HepG2 (cell line): ENCODE results near the gene TST. TPM values are rescaled to one million over a fixed set of nuclear protein-coding genes. Genes with fewer than 3 reads are reported as not detected.
A peak's percentile ranks its signal among the peaks of the same experiment; 100 is the strongest.

Experiments used
- CENPX ChIP-seq: sonication (generic); formaldehyde crosslinking; IDR thresholded peaks from 2 replicates; pipeline ENCODE4 v1.9.0; 2021; ENCODE audit warnings: mild to moderate bottlenecking, missing genetic modification reagents, moderate library complexity
- EED ChIP-seq: sonication (generic); formaldehyde crosslinking; IDR thresholded peaks from 2 replicates; pipeline ENCODE4 v1.5.0; 2020; ENCODE audit warnings: mild to moderate bottlenecking, missing genetic modification reagents
- HMG20B ChIP-seq: conservative IDR thresholded peaks from 2 replicates; pipeline ENCODE4 v1.6.1; 2016; ENCODE audit warnings: missing genetic modification reagents, missing compliant biosample characterization
- JDP2 ChIP-seq: sonication (generic); formaldehyde crosslinking; IDR thresholded peaks from 2 replicates; pipeline ENCODE4 v1.8.1; 2022; ENCODE audit warnings: missing genetic modification reagents, borderline replicate concordance
- KLF16 ChIP-seq, 2 experiments: sonication (generic) in 1 of 2; formaldehyde crosslinking in 1 of 2; IDR thresholded peaks; 2 replicates each; pipeline versions ENCODE4 v1.6.1 to v1.8.0; 2016 to 2023; ENCODE audit warnings: missing genetic modification reagents in 2 of 2, missing compliant biosample characterization in 1 of 2
- RELA ChIP-seq: sonication (generic); formaldehyde crosslinking; IDR thresholded peaks from 2 replicates; pipeline ENCODE4 v1.4.0; 2020; ENCODE audit warnings: missing genetic modification reagents
- ZBTB7B ChIP-seq: sonication (generic); formaldehyde crosslinking; IDR thresholded peaks from 2 replicates; pipeline ENCODE4 v1.4.0; 2020; ENCODE audit warnings: missing genetic modification reagents
- ZNF160 ChIP-seq: sonication (generic); formaldehyde crosslinking; IDR thresholded peaks from 2 replicates; pipeline ENCODE4 v1.8.0; 2022; ENCODE audit warnings: mild to moderate bottlenecking, inconsistent platforms, missing genetic modification reagents
- ZNF775 ChIP-seq: sonication (generic); formaldehyde crosslinking; IDR thresholded peaks from 2 replicates; pipeline ENCODE4 v1.4.0; 2020; ENCODE audit warnings: missing genetic modification reagents, mild to moderate bottlenecking, moderate library complexity, borderline replicate concordance
- ZSCAN31 ChIP-seq: sonication (generic); formaldehyde crosslinking; IDR thresholded peaks from 2 replicates; pipeline ENCODE4 v1.5.0; 2020; ENCODE audit warnings: low read depth, mild to moderate bottlenecking, missing genetic modification reagents
- polyA plus RNA-seq, 8 experiments: library from polyadenylated mRNA; depleted of rRNA in 3 of 8; stranded (reverse) in 7 of 8; unstranded in 1 of 8; fragments of >200 nt; fragmentation: Illumina TruSeq in 4 of 8; extraction: Trizol in 4 of 8; gene quantifications; 2 replicates each; pipeline versions ENCODE4 v1.2.1 to v1.2.3, GENCODE V29; 2011 to 2016; ENCODE audit warnings: low read depth in 4 of 8, missing spikeins in 1 of 8, mixed read lengths in 1 of 8; ENCODE audit not compliant: insufficient read depth in 1 of 8
- total RNA-seq, 5 experiments: library from RNA; depleted of rRNA; stranded (reverse); fragments of >200 nt; fragmentation: Illumina TruSeq; extraction: Trizol; gene quantifications; 2 replicates each; pipeline ENCODE4 v1.2.3, GENCODE V29; 2016; ENCODE audit warnings: low read depth in 1 of 5
- TF ChIP-seq, protein P1 (sequence below): fragments of 450-650 bp; IDR thresholded peaks from 2 replicates; pipeline ENCODE4 v1.6.1; 2017
- TF ChIP-seq, protein P2 (sequence below): IDR thresholded peaks from 2 replicates; pipeline ENCODE4 v1.6.1; 2016; ENCODE audit warnings: control low read depth
- TF ChIP-seq, protein P3 (sequence below): sonication (generic); formaldehyde crosslinking; IDR thresholded peaks from 2 replicates; pipeline ENCODE4 v1.9.0; 2022; ENCODE audit warnings: missing genetic modification reagents, mild to moderate bottlenecking, borderline replicate concordance
- TF ChIP-seq, protein P4 (sequence below): sonication (generic); formaldehyde crosslinking; IDR thresholded peaks from 2 replicates; pipeline ENCODE4 v1.5.0; 2020; ENCODE audit warnings: mild to moderate bottlenecking, missing genetic modification reagents, borderline replicate concordance
- TF ChIP-seq, protein P5 (sequence below): IDR thresholded peaks from 2 replicates; pipeline ENCODE4 v1.6.1; 2016; ENCODE audit warnings: low read depth, control low read depth
- TF ChIP-seq, protein P6 (sequence below): sonication (generic); formaldehyde crosslinking; IDR thresholded peaks from 2 replicates; pipeline ENCODE4 v1.4.0; 2020; ENCODE audit warnings: missing genetic modification reagents

The TST gene
- total and polyA plus RNA-seq, 2 of the 13 experiments (the other 11 are each of a cell fraction or from before 2014, with no cell fraction given): 44.6 to 63.6 TPM

DNA sequence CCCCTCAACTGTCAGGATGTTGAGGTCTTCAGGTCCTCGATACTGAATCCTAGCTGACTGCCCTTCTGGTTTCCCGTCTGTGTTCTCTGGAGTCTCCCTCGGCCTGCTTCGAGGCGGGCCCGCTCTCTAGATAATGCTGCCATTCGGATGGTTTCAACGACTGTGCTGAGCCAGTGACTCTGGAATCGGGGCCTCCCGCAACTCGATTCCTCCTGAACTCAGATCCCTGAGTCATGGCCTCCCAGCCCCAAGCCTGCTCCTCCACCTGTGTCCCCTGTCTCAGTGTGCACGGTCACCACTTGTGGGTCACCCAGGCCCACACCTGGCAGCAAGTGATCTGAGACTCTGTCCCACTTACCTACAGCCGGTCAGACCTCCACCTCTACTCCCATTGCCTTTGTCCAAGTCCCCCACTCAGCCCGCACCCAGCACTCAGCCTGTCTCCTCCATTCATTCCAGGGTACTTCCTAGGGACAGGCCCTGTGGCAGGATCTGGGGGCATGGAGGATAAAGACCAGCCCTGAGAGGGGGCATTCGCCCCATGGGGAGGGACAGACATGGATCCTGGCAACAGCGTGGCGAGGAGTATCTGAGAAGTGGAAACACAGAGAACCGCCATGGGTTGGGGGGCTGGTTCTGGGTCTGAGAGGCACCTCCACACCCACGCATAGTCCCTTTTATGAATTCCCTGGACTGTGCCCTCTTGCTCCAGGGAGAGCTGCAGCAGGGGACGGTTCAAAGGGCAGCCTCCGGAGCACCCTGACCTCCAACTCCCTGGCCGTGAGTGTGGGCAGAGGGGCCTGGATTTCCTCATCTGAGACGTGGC lies 14.6 kb upstream of the TST start (continued):
- TF ChIP-seq, protein P1, sequence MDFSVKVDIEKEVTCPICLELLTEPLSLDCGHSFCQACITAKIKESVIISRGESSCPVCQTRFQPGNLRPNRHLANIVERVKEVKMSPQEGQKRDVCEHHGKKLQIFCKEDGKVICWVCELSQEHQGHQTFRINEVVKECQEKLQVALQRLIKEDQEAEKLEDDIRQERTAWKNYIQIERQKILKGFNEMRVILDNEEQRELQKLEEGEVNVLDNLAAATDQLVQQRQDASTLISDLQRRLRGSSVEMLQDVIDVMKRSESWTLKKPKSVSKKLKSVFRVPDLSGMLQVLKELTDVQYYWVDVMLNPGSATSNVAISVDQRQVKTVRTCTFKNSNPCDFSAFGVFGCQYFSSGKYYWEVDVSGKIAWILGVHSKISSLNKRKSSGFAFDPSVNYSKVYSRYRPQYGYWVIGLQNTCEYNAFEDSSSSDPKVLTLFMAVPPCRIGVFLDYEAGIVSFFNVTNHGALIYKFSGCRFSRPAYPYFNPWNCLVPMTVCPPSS: no peak
- TF ChIP-seq, protein P2, sequence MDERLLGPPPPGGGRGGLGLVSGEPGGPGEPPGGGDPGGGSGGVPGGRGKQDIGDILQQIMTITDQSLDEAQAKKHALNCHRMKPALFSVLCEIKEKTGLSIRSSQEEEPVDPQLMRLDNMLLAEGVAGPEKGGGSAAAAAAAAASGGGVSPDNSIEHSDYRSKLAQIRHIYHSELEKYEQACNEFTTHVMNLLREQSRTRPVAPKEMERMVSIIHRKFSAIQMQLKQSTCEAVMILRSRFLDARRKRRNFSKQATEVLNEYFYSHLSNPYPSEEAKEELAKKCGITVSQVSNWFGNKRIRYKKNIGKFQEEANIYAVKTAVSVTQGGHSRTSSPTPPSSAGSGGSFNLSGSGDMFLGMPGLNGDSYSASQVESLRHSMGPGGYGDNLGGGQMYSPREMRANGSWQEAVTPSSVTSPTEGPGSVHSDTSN (CRISPR knock-in tag): no peak
- TF ChIP-seq RELA (CRISPR knock-in tag) (no peak; the same call in 1 of the 2 replicates), HMG20B (CRISPR knock-in tag) (no peak), ZNF160 (CRISPR knock-in tag) (0 out of 2 replicates have a peak, but pooled peaks have one; percentile 68), KLF16 (CRISPR knock-in tag; IDR thresholded peaks at IDR 0.05) (0 out of 4 replicates have a peak, but pooled peaks of 1 of the 2 experiments have one; percentile 27), ZSCAN31 (CRISPR knock-in tag) (peak; percentile 39; the same call in 1 of the 2 replicates), ZNF775 (CRISPR knock-in tag) (no peak), JDP2 (CRISPR knock-in tag) (no peak), EED (CRISPR knock-in tag) (no peak), CENPX (CRISPR knock-in tag) (no peak), ZBTB7B (CRISPR knock-in tag) (peak; percentile 97)
- TF ChIP-seq, protein P3, sequence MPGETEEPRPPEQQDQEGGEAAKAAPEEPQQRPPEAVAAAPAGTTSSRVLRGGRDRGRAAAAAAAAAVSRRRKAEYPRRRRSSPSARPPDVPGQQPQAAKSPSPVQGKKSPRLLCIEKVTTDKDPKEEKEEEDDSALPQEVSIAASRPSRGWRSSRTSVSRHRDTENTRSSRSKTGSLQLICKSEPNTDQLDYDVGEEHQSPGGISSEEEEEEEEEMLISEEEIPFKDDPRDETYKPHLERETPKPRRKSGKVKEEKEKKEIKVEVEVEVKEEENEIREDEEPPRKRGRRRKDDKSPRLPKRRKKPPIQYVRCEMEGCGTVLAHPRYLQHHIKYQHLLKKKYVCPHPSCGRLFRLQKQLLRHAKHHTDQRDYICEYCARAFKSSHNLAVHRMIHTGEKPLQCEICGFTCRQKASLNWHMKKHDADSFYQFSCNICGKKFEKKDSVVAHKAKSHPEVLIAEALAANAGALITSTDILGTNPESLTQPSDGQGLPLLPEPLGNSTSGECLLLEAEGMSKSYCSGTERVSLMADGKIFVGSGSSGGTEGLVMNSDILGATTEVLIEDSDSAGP (CRISPR knock-in tag): no peak; the same call in 1 of the 2 replicates
- TF ChIP-seq, protein P4, sequence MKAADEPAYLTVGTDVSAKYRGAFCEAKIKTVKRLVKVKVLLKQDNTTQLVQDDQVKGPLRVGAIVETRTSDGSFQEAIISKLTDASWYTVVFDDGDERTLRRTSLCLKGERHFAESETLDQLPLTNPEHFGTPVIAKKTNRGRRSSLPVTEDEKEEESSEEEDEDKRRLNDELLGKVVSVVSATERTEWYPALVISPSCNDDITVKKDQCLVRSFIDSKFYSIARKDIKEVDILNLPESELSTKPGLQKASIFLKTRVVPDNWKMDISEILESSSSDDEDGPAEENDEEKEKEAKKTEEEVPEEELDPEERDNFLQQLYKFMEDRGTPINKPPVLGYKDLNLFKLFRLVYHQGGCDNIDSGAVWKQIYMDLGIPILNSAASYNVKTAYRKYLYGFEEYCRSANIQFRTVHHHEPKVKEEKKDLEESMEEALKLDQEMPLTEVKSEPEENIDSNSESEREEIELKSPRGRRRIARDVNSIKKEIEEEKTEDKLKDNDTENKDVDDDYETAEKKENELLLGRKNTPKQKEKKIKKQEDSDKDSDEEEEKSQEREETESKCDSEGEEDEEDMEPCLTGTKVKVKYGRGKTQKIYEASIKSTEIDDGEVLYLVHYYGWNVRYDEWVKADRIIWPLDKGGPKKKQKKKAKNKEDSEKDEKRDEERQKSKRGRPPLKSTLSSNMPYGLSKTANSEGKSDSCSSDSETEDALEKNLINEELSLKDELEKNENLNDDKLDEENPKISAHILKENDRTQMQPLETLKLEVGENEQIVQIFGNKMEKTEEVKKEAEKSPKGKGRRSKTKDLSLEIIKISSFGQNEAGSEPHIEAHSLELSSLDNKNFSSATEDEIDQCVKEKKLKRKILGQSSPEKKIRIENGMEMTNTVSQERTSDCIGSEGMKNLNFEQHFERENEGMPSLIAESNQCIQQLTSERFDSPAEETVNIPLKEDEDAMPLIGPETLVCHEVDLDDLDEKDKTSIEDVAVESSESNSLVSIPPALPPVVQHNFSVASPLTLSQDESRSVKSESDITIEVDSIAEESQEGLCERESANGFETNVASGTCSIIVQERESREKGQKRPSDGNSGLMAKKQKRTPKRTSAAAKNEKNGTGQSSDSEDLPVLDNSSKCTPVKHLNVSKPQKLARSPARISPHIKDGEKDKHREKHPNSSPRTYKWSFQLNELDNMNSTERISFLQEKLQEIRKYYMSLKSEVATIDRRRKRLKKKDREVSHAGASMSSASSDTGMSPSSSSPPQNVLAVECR (CRISPR knock-in tag): peak; percentile 57; the same call in 1 of the 2 replicates
- TF ChIP-seq, protein P5, sequence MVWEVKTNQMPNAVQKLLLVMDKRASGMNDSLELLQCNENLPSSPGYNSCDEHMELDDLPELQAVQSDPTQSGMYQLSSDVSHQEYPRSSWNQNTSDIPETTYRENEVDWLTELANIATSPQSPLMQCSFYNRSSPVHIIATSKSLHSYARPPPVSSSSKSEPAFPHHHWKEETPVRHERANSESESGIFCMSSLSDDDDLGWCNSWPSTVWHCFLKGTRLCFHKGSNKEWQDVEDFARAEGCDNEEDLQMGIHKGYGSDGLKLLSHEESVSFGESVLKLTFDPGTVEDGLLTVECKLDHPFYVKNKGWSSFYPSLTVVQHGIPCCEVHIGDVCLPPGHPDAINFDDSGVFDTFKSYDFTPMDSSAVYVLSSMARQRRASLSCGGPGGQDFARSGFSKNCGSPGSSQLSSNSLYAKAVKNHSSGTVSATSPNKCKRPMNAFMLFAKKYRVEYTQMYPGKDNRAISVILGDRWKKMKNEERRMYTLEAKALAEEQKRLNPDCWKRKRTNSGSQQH: no peak
- TF ChIP-seq, protein P6, sequence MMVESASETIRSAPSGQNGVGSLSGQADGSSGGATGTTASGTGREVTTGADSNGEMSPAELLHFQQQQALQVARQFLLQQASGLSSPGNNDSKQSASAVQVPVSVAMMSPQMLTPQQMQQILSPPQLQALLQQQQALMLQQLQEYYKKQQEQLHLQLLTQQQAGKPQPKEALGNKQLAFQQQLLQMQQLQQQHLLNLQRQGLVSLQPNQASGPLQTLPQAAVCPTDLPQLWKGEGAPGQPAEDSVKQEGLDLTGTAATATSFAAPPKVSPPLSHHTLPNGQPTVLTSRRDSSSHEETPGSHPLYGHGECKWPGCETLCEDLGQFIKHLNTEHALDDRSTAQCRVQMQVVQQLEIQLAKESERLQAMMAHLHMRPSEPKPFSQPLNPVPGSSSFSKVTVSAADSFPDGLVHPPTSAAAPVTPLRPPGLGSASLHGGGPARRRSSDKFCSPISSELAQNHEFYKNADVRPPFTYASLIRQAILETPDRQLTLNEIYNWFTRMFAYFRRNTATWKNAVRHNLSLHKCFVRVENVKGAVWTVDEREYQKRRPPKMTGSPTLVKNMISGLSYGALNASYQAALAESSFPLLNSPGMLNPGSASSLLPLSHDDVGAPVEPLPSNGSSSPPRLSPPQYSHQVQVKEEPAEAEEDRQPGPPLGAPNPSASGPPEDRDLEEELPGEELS (CRISPR knock-in tag): peak; percentile 63; the same call in 1 of the 2 replicates
